ENCODE results near the gene RAB26.

The RAB26 gene

DNA sequence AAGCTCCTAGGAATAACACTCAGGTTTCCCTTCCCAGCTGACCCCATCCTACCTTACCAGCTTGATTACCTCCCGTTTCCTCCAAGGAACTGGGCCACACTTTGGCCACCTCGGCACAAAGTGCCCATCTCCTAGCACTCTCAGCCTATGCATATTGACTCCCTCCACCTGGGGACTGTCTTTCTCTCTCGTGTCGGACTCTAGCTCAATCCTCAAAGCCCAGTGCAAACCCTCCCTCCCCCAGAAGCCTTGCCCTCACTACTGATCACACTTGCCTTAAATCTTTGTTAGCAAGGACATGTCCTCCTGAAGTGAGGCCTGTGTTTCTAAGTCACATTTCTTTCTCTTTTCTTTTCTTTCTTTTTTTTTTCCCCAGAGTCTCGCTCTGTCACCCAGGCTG lies 2.6 kb upstream of the RAB26 start:
- DNase-seq = no peak

DNA sequence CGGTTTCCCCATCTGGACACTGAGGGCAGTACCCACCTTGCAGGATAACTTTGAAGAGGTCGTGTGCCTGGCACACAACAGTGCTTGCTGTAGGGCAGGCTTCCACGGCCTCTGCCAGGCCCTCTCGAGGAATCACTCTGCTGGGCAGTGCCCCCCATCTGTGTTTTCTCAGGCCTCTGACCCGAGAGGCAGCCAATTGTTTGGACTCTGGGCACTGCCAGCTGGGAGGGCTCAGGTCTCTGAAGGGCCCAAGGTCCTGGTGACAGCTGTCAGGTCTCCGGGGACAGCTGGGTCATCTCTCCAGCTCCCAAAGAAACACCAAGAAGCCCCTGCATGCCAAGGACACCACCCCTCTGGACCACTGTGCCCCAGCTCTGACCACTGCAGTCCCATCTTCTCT lies 1.0 kb upstream of the RAB26 start:
- DNase-seq = no peak

DNA sequence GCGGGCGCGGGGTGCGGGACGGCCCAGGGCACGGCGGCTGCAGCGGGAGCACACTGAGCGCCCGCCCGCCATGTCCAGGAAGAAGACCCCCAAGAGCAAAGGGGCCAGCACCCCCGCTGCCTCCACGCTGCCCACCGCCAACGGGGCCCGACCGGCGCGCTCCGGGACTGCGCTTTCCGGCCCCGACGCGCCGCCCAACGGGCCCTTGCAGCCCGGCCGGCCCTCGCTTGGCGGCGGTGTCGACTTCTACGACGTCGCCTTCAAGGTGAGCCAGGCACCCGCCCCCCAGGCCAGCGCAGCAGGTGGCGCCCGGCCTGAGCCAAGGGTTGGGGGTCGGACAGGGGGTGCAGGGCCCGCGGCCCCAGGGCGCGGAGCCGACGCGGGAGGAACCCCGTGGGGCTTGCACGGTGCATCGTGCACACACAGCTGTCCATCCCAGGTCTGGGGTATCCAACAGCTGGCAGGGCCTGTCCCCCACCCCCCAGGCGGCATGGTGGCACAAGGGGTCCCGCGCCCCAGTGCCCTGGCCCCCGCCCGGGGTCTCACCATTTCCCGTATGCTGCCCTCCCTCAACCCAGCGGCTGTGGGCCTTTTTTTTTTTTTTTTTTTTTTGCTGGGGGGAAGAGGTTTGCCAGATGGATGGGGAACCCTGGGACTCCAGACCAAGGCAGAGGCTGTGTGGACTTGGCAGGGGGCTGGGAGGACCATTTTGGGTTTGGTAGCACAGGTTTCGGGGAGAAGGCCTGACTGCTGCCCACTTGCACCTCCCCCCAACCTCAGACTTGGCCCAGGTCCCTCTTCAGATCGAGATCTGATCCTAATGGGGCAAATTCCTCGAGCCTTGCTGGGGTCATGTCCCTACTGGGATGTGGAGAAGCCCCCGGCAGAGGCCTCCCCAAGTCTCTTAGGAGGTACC lies 547 bp downstream of the RAB26 start:
- no peak for DNase-seq

DNA sequence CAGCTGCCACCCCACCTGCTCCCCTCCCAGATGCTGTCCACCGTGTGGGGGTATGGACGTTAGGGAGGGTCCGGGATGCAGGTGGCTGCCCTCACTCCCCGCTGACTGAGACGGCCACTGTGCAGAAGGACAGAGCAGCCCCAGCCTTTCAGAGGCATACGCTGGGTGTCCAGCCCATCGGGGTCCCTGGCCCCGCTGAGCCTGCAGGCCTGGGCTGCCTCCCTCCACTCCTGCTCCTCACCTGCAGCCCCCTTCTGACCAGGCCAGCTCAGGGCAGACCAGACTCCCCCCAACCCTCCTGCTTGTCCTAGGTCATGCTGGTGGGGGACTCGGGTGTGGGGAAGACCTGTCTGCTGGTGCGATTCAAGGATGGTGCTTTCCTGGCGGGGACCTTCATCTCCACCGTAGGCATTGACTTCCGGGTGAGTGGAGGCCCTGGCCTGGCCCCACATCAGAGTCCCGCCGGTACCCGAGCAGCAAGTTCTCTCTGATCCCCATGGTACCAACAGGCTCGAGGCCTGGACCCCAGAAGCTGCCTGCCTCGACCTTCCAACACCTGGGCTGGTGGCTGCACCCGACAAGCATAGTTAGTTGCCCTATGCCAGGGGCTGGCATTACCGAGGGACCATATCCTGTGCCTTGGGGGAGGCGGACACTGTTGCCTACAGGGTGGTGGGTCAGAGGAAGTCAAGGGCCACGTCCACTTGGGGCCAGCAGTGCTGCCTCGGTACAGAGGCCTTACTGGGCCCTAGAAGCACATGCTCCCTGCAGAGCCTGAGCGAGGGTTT lies 1.4 kb downstream of the RAB26 start:
- no peak for DNase-seq

DNA sequence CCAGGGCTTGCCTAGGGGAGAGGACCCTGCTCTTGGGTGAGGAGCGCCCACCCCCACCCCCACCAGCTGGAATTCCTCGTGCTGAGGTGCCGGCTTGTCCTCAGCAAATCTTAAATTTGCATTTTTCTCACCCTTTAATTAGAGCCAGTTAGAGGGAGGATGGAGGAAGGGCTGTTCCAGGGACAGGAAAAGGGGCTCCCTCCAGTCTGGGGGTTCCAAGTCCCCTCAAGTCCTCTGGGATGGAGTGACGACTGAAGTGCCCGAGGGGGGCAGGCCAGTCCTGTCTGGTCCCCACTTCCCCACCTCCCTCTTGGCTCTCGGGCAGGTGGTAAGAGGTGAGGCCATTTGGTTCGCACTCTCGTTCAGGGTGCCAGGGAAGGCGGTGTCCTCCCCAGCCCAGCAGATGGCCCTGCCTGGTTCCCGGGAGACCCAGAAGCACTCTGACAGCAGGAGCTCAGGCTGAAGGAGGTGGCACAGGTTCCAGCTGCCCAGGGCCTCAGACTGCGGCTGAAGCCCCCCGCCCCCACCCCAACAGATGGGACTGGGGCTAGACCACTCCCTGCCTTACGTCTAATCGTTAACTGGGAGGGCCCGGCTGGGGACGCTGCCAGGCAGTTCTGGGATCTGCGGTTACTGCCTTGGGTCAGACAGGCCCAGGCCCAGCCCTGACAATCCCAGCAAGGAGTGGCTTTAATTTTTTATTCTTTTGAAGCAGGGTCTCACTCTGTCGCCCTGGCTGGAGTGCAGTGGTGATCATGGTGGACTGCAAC lies 2.2 kb downstream of the RAB26 start:
- DNase-seq = peak; percentile 67

DNA sequence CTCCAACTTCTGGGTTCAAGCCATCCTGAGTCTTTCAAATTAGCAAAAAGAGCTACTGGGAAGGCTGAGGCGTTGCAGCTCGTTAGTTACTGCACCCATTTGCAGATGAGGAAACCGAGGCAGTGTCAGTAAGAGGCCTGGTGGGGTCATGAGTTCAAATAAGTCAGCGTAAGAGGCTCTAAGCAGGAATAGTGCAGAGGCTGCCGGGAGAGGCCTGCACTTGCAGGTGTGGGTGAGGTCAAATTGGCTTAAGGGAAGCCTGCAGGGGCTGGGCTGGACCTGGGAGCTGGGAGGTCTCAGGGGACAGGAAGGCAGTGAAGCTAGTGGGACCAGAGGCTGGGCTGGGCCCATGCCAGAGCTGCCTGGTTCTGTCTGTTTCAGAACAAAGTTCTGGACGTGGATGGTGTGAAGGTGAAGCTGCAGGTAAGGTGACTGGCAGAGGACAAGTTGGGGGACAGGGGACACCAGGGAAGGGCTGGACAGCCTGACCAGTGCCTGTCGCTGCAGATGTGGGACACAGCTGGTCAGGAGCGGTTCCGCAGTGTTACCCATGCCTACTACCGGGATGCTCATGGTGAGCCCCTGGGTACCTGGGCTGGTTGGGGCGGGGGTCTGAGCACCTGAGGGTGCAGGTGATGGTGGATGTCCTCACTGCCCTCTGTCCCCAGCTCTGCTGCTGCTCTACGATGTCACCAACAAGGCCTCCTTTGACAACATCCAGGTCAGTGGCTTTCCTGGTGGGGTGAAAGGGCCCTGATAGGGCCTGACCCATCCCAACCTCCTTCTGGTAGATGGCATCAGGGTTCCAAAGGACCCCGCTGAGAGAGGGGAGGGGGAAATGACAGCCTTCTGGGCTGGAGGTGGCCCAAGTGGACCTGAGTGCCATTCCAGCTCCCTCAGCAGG lies 3.0 kb downstream of the RAB26 start:
- DNase-seq = no peak

DNA sequence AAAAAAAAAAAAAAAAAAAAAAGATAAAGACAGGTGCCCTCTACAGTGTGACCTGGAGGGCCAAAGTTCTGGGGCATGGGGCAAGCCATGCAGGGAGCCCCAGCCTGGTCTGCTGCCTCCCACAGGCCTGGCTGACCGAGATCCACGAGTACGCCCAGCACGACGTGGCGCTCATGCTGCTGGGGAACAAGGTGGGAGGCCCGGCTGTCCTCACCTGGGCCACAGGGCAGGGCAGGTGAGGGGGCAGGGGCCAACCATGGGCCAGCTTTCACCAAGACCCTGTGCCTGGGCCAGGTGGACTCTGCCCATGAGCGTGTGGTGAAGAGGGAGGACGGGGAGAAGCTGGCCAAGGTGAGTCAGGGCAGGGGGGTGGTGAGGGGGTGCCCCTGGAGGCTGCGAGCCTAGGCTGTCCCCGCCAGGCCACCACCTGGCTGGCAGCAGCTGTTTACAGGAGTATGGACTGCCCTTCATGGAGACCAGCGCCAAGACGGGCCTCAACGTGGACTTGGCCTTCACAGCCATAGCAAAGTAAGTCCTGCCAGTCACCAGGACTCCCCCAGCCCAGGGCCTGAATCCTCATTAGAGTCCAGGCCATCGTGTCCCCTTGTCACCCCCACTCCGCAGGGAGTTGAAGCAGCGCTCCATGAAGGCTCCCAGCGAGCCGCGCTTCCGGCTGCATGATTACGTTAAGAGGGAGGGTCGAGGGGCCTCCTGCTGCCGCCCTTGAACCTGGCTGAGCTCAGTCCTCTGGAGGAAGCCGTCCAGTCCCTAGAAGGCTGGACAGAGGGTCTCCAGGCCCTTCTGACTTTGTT lies 4.5 kb downstream of the RAB26 start:
- no peak for DNase-seq

DNA sequence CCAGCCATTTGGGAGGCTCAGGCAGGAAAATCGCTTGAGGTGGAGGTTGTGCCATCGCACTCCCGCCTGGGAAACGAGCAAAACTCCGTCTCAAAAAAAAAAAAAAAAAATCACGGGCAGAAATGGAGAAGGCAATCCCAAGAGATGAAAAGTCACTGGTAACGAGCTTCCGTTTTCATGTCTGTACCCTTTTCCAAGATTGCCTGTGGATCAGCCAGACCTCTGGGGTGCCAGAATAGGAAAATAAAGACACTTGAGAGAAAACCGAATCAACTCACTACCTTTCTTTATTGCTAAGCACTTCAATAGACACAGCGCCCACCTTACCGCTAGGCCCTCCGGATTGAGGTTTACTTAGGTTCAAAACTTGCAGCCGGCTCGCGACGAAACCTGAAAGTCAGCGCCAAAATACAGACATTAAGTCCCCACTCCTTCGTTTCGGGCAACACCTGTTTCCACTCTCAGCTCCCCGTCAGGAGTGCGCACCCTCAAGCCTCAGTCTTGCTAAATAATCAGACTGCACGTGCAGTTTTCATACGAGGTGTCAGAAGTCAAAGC lies 6.2 kb downstream of the RAB26 start:
- DNase-seq = no peak

DNA sequence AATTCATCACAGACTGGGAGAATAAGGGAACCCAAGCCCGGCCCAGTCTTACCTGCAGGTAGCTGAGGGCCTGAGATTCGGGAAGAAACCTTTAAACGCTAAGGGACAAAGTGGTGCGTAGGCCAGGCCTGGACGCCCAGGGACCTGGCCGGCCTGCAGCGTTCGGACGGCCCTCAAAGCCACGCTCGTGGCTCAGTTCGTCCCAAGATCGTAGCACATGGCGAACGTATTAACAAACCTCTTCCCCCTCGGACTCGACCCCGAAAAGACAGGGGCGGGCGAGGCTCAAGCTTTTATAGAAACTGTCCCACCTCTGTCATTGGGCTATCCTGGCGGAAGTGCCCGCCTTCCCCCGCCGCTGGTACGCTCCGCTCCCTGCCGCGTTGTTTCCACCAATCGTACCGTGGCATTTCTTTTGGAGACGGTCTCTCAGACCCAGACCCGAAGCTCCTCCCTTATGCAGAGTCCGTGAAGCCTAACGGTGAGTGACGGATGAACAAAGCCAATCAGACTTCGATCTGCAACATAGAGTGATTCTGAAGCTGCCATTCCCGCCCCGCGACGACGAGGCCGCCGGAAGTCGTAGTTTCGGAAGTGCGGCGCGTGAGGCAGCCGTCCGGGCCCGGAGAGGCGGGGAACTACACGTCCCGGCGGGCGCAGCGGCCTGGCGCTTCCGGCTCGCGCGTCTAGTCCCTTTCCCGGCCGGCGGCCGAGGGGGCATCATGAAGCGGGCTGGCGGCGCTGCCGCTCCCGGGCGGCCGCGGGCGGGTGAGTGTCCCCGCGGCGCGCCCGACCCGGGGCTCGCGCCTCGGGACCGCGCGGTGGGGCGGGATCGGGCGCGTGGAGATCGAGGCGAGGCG lies 6.9 kb downstream of the RAB26 start, which contains the start of gene TRAF7:
TRAF7 (plus strand) TSS at position 692 of the 860 bp plus-strand sequence. CDS start 8,139 bp downstream, outside the sequence.
- peak; percentile 100 for DNase-seq

DNA sequence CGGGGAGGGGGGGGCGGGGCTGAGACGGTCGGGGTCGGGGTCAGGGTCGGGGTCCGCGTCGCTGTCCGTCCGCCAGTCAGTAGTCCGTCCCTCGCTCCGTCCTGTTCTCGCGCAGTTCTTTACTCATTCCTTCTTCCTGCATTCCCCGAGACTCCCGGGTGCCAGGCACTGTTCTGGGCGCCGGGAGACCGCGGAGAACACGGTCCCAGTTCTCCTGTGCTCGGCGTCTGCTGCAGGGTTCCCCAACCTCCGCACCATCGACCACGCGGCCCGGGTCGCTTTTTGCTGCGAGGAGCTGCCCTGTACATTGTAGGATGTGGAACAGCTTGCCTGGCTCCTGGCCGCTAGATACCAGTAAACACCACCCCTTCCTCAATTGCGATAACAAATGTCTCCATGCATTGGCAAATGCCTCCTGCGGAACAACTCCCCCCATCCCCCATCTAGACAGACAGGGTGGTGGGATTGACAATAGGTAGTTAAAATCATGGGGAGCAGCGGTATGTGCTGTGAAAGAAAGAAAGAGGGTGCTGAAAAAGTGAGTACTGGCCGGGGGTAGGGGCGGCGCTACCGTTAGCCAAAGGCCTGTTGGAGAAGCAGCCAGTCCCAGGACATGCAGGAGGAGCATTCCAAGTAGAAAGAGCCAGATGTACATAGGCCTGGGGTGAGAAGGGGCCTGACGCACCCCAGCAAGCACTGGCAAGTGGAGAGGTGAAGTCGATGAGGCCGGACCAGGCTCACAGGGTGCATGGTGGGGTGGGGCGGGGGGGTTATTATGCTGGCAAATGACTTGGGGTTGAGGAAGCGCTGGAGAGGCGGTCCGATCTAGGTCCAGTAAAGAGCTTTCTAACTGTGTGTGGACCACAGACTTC lies 7.8 kb downstream of the RAB26 start:
- DNase-seq = no peak

DNA sequence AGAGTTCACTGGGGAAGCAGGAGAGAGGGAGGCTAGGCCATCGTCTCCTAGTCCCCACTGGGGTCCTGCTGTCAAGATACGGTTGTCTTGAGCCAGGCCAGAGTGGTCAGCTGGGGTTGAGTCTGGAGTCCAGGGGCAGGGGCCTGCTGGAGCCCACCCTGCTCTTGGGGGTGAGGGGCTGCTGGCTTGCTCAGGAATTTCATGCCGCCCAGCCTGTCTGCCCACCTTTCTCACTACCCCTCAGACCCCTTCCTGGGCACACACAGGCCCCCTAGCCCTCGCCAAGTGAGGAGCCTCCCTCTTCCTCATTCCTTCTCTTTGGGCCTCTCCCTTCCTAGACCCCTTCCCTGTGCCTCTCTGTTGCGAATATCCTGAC lies 8.4 kb downstream of the RAB26 start:
- no peak for DNase-seq

DNA sequence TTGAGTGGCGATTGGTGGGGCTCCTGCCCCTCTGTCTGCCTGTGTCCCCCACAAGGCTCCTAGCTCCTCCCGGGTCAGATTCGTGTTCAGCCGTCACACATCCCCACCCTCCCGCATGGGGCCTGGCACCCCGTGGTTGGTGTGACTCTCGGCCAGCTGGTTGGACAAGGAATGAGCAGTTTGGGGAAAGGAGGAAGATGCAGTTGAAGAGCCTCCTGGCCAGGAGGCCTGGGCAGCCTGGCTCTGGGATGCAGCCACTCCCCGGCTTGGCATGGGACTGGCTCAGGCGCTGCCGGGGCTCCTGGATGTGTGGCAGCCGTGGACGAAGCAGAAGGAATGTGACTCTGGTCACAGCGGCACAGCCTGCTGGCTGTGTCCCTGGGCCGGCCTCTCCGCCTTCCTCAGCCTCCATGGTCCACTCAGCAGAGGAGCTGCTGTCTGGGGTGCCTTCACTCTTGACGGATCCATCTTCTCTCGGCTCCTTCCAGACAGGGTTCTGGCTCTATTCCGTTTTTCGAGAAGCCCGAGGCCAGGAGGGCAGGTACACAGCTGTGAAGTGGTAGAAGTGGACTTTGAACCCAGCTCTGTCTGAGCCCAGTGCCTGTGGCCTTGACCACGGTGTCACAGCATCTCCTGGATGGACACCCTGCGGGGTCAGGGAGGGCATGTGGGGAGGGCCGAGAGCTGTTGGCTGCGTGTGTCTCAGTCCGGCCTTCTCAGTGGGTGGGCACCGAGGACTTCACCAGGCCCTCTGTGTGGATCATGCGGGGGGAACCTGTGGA lies 9.2 kb downstream of the RAB26 start:
- no peak for DNase-seq

DNA sequence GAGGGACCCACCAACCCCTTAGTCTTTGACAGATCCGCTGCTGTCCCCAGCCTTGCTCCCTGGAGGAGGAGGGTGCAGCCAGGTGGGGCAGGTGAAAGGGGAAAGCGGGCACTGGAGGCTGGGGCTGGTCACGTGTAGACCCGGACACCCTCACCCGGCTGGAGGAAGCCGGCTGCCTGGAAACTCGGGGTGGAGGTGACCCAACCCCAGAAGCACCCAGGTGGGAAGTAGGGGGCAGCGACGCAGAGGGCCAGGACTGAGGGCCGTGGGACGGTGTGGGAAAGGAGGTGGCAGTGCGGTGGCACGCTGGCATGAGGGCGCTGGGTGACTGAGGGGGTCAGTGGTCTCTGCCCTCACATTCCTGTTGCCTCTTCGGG lies 9.8 kb downstream of the RAB26 start:
- no peak for DNase-seq

DNA sequence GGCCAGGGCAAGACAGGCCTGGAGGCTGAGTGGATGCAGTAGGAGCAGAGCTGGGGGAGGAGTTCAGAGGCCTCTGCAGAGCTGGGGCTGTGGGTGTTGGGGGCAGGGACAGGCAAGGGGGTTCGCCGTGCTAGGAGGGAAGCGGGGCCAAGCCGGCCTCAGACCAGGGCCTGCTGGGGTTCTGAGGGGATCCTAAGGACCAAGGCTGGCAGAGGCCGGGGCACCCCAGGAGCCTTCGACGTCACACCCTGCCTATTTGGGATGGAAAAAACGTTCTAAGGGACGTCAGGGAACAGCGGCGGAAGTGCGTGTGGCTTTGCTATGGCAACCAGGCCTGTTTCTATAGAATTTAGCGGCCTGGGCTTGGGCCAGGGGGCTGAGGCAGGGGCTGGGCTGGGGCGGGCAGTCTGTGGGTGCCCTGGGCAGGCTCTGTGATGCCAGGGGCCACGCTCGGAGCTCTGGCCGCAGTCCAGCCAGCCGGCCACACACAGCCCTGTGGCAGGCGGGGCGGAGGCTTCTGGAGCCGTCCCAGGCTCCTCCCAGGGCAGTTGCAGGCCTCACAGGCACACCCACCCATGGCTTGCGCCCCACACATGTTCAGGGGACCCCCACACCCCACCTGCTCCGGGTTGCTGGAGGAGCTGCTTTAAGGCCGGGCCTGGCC lies 10.9 kb downstream of the RAB26 start:
- no peak for DNase-seq

DNA sequence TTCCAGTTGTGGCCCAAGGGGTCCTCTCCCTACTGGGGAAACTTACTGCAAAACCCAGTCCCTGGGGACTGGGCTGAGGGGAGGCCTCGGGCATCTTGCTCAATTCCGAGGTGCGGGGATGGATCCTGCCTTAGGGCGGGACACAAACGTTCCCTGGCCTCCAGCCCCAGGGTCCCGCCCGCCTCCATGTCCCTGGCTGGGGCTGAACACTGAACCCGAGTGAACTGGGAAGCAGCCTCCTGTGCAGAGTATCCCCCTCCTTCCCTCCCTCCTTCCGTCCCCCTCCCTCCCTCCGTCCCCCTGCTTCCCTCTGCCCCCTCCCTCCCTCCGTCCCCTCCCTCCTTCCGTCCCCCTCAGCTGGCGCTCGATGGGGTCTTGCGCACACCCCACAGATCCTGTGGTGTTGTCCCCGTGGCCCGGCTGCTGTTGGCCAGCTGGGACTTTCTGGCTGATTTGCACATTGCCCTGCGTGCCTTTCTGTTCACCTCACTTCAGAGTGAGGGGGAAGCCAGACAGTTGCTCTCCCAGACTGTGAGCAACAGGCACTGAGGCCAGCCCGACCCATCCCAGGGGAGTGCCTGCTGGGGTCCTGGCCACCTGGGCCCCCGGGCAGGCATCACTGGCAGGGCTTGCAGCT lies 12.6 kb downstream of the RAB26 start:
- DNase-seq = no peak

DNA sequence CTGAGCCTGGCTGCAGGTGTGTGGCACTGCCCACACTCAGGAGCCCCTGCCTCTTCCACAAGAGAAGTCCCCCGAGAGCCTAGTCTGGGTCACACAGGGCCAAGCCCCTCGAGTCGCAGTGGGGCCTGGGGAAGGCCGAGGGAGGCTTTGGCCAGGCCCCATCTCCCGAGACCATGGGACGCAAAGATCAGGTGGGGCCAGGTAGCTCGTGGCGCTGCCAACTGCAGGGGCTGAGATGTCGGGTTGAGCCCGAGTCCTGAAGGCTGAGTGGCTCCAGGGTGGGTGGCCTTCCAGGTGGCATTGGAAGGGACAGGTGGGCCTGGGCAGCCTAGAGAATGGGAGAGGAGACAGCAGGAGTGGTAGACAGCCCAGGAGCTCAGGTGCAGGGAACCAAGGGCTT lies 13.5 kb downstream of the RAB26 start:
- DNase-seq = no peak

DNA sequence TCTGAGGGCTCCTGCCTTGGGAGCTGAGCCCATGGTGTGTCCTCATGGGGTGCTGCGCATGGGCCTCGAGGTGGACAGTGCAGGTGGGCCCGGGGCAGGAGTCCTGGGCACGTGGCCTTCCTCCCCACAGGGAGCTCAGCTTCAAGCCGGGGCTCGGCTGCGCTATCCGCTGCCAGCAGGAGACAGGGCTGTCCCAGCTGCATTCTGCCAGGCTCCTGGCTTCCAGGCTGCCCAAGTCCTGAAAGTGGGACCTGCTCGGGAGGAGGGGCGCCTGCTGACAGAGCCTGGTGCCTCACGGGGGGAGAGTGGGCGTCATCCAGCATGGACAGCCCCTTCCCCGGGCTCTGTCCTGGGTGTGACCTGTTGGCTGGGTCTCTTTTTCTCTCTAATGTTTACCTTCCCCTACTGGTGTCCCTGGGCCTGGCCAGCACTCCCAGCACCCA lies 14.3 kb downstream of the RAB26 start:
- no peak for DNase-seq

Data from NCI-H1092 (cell line).